Fibroblast of pulmonary artery (primary cell): ENCODE data around the gene SLC38A10.
A peak's percentile ranks its signal among the peaks of the same experiment; 100 is the strongest.

Experiments used
- DNase-seq: peaks from one replicate; pipeline ENCODE4 v3.0.0-alpha.2; 2010; ENCODE audit warnings: low read depth
- H3K4me3 ChIP-seq: replicated peaks from 2 replicates; pipeline ENCODE4 v1.5.1; 2011; ENCODE audit warnings: low read depth, mild to moderate bottlenecking, control low read depth, low read length, moderate library complexity
- TF ChIP-seq, protein P1 (sequence below): IDR thresholded peaks from 2 replicates; pipeline ENCODE4 v1.5.1; 2011; ENCODE audit warnings: mild to moderate bottlenecking, control low read depth, low read length, inconsistent platforms; ENCODE audit errors: missing control alignments

The SLC38A10 gene

DNA sequence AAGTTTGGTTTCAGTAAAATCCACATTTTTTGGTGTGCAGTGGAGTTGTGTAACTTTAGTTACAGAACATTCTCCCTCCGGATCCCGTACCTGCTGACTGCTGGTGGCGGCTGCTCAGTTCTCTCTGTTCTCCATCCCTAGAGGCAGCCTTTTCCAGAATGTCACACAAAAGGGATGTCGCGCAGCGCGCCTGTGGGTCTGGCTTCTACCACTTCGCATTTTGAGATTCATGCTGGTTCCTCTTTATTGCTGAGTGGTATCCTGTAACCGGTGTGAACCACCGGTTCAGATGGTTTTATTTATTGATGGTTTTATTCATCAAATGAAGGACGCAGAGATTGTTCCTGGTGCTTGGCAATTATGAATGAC is 71.4 kb downstream of the SLC38A10 start:
- TF ChIP-seq, protein P1, sequence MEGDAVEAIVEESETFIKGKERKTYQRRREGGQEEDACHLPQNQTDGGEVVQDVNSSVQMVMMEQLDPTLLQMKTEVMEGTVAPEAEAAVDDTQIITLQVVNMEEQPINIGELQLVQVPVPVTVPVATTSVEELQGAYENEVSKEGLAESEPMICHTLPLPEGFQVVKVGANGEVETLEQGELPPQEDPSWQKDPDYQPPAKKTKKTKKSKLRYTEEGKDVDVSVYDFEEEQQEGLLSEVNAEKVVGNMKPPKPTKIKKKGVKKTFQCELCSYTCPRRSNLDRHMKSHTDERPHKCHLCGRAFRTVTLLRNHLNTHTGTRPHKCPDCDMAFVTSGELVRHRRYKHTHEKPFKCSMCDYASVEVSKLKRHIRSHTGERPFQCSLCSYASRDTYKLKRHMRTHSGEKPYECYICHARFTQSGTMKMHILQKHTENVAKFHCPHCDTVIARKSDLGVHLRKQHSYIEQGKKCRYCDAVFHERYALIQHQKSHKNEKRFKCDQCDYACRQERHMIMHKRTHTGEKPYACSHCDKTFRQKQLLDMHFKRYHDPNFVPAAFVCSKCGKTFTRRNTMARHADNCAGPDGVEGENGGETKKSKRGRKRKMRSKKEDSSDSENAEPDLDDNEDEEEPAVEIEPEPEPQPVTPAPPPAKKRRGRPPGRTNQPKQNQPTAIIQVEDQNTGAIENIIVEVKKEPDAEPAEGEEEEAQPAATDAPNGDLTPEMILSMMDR = no peak
- DNase-seq = no peak
- H3K4me3 ChIP-seq = peak overlapping the region; percentile 50

DNA sequence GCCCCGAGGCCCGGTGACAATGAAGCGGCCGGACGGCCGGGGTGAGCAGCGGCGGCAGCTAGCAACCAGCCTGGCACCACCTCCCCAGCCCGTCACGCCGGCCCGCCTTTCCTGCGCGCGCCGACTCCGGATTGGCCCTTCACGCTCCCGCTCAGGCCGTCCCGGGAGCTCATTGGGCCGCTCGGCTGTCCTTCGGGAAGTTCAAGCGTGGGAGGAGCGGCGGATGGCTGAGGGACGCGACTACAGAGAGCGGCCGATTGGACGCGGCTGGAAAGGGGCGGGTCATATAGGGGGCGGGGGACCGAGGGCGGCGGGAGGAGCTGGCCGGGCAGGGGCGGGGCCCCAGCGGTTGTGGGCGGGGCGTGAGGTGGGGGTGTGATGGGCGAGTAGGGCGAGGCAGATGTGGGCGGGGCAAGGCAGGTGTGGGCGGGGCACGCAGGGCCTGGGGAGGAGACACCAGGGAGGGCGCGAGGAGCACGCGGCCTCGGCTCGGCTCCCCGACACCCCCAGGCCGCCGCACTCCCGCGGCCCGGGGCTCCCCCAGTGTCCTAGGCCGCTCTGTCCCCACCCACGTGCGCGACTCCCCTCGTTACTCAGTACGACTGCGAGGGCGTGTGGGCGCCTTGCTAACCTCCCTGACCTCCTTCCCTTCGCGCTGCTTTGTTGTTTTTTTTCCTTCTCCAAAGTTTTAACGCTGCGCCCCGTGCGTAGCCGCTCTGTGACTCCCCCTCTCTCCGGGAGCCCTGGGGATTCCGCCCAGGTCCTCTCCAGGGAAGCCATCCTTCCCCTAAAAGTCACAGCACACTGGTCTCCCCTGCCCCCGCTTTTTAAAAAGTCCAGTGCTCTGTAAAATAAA is 72.0 kb downstream of the SLC38A10 start, which contains the start of gene CEP131:
Gene CEP131 (minus strand): TSS at position 60 of the 856 bp plus-strand sequence. CDS start 2,909 bp downstream, outside the sequence.
- peak within 1 kb of the TSS; percentile 69 for H3K4me3 ChIP-seq
- TF ChIP-seq, protein P1 = no peak

DNA sequence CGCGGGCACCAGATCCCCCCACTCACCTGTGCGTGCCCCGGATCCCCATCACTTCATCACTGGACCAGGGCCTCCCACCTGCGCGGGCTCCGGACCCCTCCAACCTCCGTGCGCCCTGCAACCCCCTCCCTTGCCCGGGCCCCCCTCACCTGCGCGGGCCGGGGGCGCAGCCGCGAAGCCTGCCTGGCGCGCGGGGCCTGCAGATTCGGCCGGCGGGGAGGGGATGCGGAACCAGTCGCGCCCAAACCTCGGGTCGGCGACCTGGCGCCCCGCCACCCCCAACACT is 72.5 kb downstream of the SLC38A10 start:
- peak overlapping the region; percentile 69 for H3K4me3 ChIP-seq
- TF ChIP-seq, protein P1 = no peak
- DNase-seq = no peak

More for the DNA sequence above, 72.0 kb downstream of the SLC38A10 start, which contains the start of gene CEP131:
- peak; percentile 98 for DNase-seq

DNA sequence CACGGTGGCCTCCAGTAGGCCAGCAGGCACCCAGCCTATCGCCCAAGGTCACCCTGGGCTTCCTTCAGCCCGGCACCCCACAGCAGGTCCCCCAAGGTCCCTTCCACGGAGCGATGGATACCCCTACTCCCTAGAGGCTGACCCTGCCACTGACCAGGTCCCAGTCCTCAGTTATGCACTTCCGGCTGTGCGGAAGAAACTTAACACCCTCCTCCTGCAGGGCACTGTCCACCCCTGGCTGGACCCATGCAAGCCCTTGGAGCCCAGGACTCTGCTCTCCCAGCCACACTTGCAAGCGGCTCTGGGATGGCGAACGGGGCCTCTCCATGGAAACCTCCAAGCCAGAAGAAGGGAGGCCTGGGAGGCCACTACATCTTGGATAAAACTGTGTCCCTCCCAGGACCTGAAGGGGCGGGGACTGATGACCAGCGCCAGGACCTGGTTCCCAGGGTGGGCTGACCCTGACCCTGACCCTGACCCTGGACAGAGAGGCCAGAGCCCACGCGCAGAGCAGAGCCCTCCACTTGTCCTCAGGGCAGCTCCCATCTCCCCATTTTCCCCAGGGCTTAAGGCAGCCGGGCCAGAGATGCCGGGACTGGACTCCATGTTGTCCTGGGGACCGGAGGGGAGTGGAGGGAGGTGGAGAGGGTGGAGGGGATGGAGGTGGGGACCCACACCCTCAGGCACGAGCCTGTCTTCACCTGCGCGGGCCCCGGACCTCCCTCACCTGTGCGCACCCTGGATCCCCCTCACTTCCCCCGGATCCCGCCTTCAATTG is 73.1 kb downstream of the SLC38A10 start:
- no peak for DNase-seq
- TF ChIP-seq, protein P1 = no peak
- H3K4me3 ChIP-seq = peak overlapping the region; percentile 69

DNA sequence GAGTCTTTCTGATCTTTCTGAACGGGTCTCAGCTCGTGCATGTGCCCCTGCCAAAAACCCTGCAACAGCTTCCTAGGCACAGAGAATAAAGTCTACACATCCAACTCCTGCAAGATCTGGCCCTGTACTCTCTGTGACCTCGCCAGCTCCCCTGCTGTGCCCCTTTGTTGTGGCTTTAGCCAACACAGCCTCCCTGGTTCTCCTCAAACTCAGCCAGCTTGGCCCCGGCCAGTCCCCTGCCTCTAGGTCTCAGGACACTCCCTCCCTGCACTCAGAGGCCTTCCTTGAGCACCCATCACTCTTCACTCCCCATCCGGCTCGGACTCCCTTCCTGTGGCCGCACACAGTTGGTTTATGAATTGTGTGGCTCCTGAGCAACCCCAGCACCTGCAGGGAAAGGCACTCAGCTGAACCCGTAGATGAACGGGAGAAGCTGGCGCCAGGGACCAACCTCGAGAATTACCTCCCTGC is 73.7 kb downstream of the SLC38A10 start:
- no peak for DNase-seq

DNA sequence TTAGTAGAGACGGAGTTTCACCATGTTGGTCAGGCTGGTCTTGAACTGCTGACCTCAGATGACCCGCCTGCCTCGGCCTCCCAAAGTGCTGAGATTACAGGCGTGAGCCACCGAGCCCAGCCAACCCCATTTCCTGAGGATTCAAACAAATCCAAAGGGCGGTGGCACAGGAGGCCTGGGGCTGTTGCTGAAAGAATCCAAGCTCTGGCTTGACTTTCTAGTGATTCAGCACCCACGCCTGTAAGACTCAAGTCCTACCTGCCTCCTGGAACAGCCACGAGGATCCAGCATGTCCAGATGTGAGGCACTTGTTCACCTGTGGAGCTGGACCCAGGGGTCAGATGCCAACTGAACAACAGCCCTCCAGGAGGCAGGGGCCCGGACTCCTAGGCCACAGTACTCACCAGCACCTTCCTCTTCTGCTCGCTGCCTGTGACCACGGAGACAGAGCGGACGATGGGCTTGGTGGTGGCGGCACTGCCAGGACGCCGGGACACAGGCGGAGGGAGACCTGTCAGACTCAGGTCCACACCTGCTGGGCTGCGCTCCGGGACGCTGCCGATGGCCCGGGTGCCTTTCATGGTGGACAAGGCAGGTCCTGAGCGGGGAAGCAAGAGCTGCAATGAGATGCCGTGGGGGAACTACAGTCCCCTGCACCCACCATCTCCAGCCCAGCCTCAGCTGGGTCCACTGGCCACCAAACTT is 75.5 kb downstream of the SLC38A10 start:
- TF ChIP-seq, protein P1 = no peak
- DNase-seq = no peak
- H3K4me3 ChIP-seq = no peak overlapping the region

More for the DNA sequence above, 73.7 kb downstream of the SLC38A10 start:
- H3K4me3 ChIP-seq = peak overlapping the region; percentile 69
- TF ChIP-seq, protein P1 = no peak
